Body of pancreas (tissue), 4 donors: ENCODE measurements around the gene SYPL2. TPM values are rescaled to one million over a fixed set of nuclear protein-coding genes. Genes with fewer than 3 reads are reported as not detected.

Experiments
- ATAC-seq: fragments of 150-250 bp; one replicate; pipeline ENCODE4 v1.9.1; 2016
- DNase-seq, 4 donors: peaks; one replicate each; pipeline ENCODE4 v3.0.0-alpha.2; 2019
- H3K27ac ChIP-seq, 4 donors: fragments of 200-600 bp; sonication (generic); 1 replicate in 3 of 4; 2 replicates in 1 of 4; pipeline versions ENCODE4 v1.5.1 to v1.6.1; 2016 to 2019; ENCODE audit warnings: mild to moderate bottlenecking in 1 of 4, mixed read lengths in 1 of 4, moderate library complexity in 1 of 4
- H3K27me3 ChIP-seq, 2 donors: fragments of 200-600 bp; sonication (generic); one replicate each; pipeline ENCODE4 v1.6.0; 2016; ENCODE audit warnings: mild to moderate bottlenecking in 1 of 2
- H3K36me3 ChIP-seq, 2 donors: fragments of 200-600 bp; sonication (generic); replicated peaks in 1 of 2; 2 replicates each; pipeline ENCODE4 v1.5.1; 2016; ENCODE audit warnings: low read depth in 2 of 2; ENCODE audit not compliant: insufficient read depth in 1 of 2
- H3K4me1 ChIP-seq: fragments of 200-600 bp; sonication (generic); one replicate; pipeline ENCODE4 v1.6.0; 2016
- H3K4me3 ChIP-seq, 2 donors: fragments of 200-600 bp; sonication (generic); 1 replicate in 1 of 2; 2 replicates in 1 of 2; pipeline ENCODE4 v1.5.1; 2016 to 2019
- H3K9me3 ChIP-seq, 3 donors: fragments of 200-600 bp; sonication (generic); 1 replicate in 2 of 3; 2 replicates in 1 of 3; pipeline ENCODE4 v1.5.1; 2016
- POLR2A ChIP-seq, 3 donors: fragments of 450-650 bp; IDR thresholded peaks; one replicate each; pipeline ENCODE4 v1.6.1; 2016; ENCODE audit warnings: antibody characterized with exemption in 3 of 3, mild to moderate bottlenecking in 2 of 3
- WGBS, 2 donors: methylation state at CpG; one replicate each; pipeline ENCODE4 v1.1.5; 2017; 5-methylcytosine and 5-hydroxymethylcytosine counted together
- intact Hi-C: fragments of 100-400 bp; cut with DNase I; formaldehyde crosslinking; loops from one replicate; pipeline ENCODE4 v1.15.1; 2023
- total RNA-seq, 2 donors: library from RNA; depleted of rRNA; stranded (reverse); fragments of >200 nt; gene quantifications; one replicate each; pipeline ENCODE4 v1.1.0, GENCODE V29; 2016
- TF ChIP-seq, protein P1 (sequence below), 7 experiments: fragments of 450-650 bp in 4 of 7; fragments of 200-600 bp in 3 of 7; sonication (generic) in 3 of 7; IDR thresholded peaks; one replicate each; pipeline ENCODE4 v1.5.1; 2016 to 2019; ENCODE audit warnings: antibody characterized with exemption in 7 of 7

SYPL2 gene
- total RNA-seq, 2 donors from 2014 or later: 1.8 to 2.3 TPM

DNA sequence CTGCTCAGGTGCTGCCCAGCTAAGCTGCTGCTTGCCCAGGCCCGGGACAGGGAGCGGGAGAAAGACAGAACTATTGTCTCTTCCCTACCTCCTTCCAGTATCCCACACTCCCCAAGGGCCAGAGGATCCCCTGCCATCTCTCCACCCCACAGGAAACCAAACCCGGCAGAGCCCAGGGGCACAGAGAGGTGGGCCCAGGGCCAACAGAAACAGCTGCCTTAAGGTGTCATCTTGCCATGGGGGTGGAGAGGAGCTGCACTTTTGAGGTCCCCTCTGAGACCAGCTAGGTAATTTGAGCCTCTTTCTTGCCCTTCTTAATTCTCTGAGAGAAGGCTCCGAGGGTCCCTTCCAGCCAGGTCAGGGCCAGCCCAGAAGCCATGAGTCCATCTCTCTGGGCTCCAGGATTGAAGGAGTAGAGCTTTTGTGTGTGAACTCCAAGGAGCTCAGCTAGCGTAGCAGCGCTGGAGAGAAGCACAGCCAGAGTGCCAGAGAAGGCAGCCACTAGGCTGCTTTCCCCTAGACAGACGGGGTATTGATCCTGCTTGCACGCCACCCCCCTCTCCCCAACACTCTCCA, 63.6 kb downstream of the SYPL2 start:
- ATAC-seq (no peak), DNase-seq (no peak)
- Histone ChIP-seq H3K27ac (no peak overlapping the region), H3K4me1 (peaks cover 11% of the 10 kb centered on the region), H3K36me3 (no peaks in the 10 kb centered on the region), H3K27me3 (no peaks in the 10 kb centered on the region), H3K4me3 (no peak overlapping the region), H3K9me3 (no peaks in the 10 kb centered on the region)
- TF ChIP-seq, protein P1, sequence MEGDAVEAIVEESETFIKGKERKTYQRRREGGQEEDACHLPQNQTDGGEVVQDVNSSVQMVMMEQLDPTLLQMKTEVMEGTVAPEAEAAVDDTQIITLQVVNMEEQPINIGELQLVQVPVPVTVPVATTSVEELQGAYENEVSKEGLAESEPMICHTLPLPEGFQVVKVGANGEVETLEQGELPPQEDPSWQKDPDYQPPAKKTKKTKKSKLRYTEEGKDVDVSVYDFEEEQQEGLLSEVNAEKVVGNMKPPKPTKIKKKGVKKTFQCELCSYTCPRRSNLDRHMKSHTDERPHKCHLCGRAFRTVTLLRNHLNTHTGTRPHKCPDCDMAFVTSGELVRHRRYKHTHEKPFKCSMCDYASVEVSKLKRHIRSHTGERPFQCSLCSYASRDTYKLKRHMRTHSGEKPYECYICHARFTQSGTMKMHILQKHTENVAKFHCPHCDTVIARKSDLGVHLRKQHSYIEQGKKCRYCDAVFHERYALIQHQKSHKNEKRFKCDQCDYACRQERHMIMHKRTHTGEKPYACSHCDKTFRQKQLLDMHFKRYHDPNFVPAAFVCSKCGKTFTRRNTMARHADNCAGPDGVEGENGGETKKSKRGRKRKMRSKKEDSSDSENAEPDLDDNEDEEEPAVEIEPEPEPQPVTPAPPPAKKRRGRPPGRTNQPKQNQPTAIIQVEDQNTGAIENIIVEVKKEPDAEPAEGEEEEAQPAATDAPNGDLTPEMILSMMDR (IDR thresholded peaks at IDR 0.05): no peak
- TF ChIP-seq POLR2A (IDR thresholded peaks at IDR 0.05): no peak
- intact Hi-C loops: loop anchor here (5.0 kb wide), 2 partner anchors 33 to 43 kb away; no protein-coding TSS in a partner anchor
- WGBS, 2 donors: 71 to 79% methylated on average over 8 of the region's 8 CpGs

DNA sequence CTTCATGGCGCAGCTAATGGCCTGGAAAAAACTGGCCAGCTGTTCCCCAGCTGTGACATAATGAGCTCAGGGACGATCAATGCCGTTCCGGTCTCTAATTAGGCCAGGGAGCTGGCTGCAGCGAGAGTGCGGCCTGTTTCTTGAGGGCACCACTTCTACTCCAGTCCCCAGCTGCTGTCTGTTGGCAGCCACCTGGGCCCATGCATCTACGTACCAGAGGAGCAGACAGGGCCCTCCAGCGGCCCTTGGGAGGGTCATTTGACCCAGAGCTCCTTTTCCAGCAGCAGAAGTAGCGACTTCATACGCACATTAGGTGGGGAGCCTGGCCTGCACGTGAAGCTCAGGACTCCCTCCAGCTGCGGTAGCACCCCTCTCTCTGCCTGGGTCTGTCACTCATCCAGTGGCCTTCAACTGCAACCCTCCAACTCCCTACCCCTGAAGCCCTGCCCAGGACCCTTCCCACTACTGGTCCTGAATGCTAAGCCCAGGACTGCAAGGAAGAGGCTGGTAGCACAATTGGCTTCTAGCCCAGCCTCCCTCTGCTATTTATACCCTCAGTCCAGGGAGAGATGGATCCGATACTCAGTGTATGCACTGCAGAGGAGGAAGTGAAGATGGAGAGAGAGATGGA, 64.2 kb downstream of the SYPL2 start:
- TF ChIP-seq, protein P1 (IDR thresholded peaks at IDR 0.05): no peak
- no peak for TF ChIP-seq POLR2A (IDR thresholded peaks at IDR 0.05)
- 67 to 75% methylated on average over 7 to 13 of the region's 13 CpGs for WGBS, 2 donors
- peak in 1 of 4 donors; percentile 23 for DNase-seq
- H3K27me3 ChIP-seq: no peaks in the 10 kb centered on the region
- intact Hi-C loops: loop anchor here (5.0 kb wide), 1 partner anchor 33 kb away; no protein-coding TSS in a partner anchor
- H3K36me3 ChIP-seq: no peaks in the 10 kb centered on the region
- no peak overlapping the region for H3K27ac ChIP-seq
- ATAC-seq: no peak
- H3K4me1 ChIP-seq: peaks cover 11% of the 10 kb centered on the region
- H3K9me3 ChIP-seq: no peaks in the 10 kb centered on the region
- H3K4me3 ChIP-seq: no peak overlapping the region

DNA sequence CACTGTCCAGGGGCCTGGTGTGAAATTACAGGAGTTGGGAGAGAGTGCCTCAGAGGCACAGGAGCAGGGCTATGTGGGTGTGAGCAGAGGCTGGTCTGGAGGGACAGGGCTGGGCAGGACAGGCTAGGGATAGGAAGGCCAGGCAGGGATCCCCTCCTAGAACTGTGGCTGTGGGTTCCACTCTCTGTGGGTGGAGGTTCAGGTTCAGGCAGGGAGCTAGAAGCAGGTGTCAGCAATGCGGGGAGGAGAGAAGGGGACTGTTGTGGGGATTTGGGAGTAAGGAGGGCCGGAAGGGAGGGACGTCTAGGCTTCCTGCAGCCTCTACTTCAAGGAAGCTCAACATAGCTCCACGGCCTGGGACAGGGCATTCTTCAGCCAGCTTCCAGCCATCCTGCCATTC, 65.0 kb downstream of the SYPL2 start:
- 73 to 74% methylated on average over 4 of the region's 4 CpGs for WGBS, 2 donors
- H3K27me3 ChIP-seq: no peaks in the 10 kb centered on the region
- H3K4me1 ChIP-seq: peaks cover 11% of the 10 kb centered on the region
- intact Hi-C loops: loop anchor here (5.0 kb wide), 1 partner anchor 34 kb away; no protein-coding TSS in a partner anchor
- H3K27ac ChIP-seq: no peak overlapping the region
- no peaks in the 10 kb centered on the region for H3K36me3 ChIP-seq
- TF ChIP-seq, protein P1 (IDR thresholded peaks at IDR 0.05): no peak
- no peak for TF ChIP-seq POLR2A (IDR thresholded peaks at IDR 0.05)
- no peak overlapping the region for H3K4me3 ChIP-seq
- DNase-seq: no peak
- H3K9me3 ChIP-seq: no peaks in the 10 kb centered on the region
- no peak for ATAC-seq

Other genes starting within 250 kb of the SYPL2 start
- gene CELSR2, start 217.0 kb upstream of the SYPL2 start, total RNA-seq: 1 to 10 TPM; 7.3 to 7.5 TPM
- 1 to 10 TPM in 1 of 2 donors, not detected in 1; 1.8 TPM for gene PSRC1, start 183.4 kb upstream of the SYPL2 start, total RNA-seq
- gene MYBPHL, start 159.5 kb upstream of the SYPL2 start, total RNA-seq: not detected
- gene SORT1, start 68.6 kb upstream of the SYPL2 start, total RNA-seq: 10 to 100 TPM; 23.6 to 24.7 TPM
- 1 to 10 TPM; 8.6 to 8.9 TPM for gene PSMA5, start 40.1 kb upstream of the SYPL2 start, total RNA-seq
- 1 to 10 TPM; 2.6 to 5.9 TPM for gene ATXN7L2, start 17.4 kb downstream of the SYPL2 start, total RNA-seq
- 1 to 10 TPM; 6.2 to 6.9 TPM for gene CYB561D1, start 27.5 kb downstream of the SYPL2 start, total RNA-seq
- gene AMIGO1, start 43.2 kb downstream of the SYPL2 start, total RNA-seq: 1 to 10 TPM; 2.6 to 8.6 TPM
- gene GPR61, start 73.3 kb downstream of the SYPL2 start, total RNA-seq: not detected
- 1 to 10 TPM; 3.6 to 4.9 TPM for gene GNAI3, start 82.1 kb downstream of the SYPL2 start, total RNA-seq
- gene GNAT2, start 153.1 kb downstream of the SYPL2 start, total RNA-seq: not detected
- 100 to 1,000 TPM in 1 of 2 donors, 10 to 100 TPM in 1; 22.1 to 111 TPM for gene AMPD2, start 153.3 kb downstream of the SYPL2 start, total RNA-seq
- 10 to 100 TPM; 24.1 to 37.2 TPM for gene GSTM4, start 189.6 kb downstream of the SYPL2 start, total RNA-seq
- 10 to 100 TPM; 51.1 to 60.6 TPM for gene GSTM2, start 201.5 kb downstream of the SYPL2 start, total RNA-seq
- 10 to 100 TPM in 1 of 2 donors, not detected in 1; 19.5 TPM for gene GSTM1, start 221.3 kb downstream of the SYPL2 start, total RNA-seq
- gene GSTM5, start 245.7 kb downstream of the SYPL2 start, total RNA-seq: 1 to 10 TPM in 1 of 2 donors, not detected in 1; 1.8 TPM